ENCODE results near the gene FAM187B. TPM values are rescaled to one million over a fixed set of nuclear protein-coding genes. Genes with fewer than 3 reads are reported as not detected.

FAM187B gene
- total and polyA plus RNA-seq, 2 of the 4 experiments (the other 2 are of a cell fraction) = not detected

DNA sequence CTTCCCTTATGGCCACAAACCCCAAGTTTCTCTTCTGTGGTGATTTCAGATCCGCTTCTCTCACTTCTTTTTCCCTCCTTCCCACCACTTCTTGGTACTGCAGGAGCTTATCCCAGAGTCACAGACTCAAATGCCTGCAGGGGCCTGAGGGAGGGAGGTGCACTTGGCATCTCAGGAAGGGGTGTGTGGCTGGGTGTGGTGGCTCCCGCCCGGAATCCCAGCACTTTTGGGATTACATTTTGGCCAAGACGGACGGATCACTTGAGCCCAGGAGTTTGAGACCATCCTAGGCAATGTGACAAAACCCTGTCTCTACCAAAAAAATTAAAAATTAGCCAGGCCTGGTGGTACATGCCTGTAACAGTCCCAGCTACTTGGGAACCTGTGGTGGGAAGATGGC, 45.8 kb upstream of the FAM187B start:
- peaks cover 55% of the 10 kb centered on the region for H3K36me3 ChIP-seq (ENCODE audit: control insufficient read depth, insufficient read depth, low read length)
- dilution Hi-C loops (cut with HindIII; ENCODE audit: low sequenced_read_pairs, unreplicated experiment) (no loop called here), intact Hi-C loops (cut with micrococcal nuclease) (no loop called here), in situ Hi-C loops (cut with MboI; ENCODE audit: low sequenced_read_pairs) (no loop called here)
- H2AFZ ChIP-seq (replicated peaks; ENCODE audit: low read length, poor library complexity) = no peak overlapping the region
- H4K5ac ChIP-seq (ENCODE audit: low read depth, low read length) = no peak overlapping the region
- H3K4me1 ChIP-seq (ENCODE audit: control insufficient read depth, insufficient read depth, low read length) = no peaks in the 10 kb centered on the region
- POLR2A ChIA-PET (ENCODE audit: unreplicated experiment) = no interaction called here
- no peak overlapping the region for H3K4ac ChIP-seq (ENCODE audit: low read depth, low read length)
- no peak overlapping the region for H3K27ac ChIP-seq (ENCODE audit: insufficient read depth, low read length)
- no TSS peak for BruUV-seq (replicated peaks)
- H3K14ac ChIP-seq (replicated peaks; ENCODE audit: low read depth, low read length) = no peak overlapping the region
- no peak overlapping the region for H2AK5ac ChIP-seq (ENCODE audit: low read depth, low read length)
- H3K79me1 ChIP-seq (ENCODE audit: low read depth in 1 of 2, low read length in 2 of 2) = peaks cover 9 to 28% of the 10 kb centered on the region in 2 experiments
- TF ChIP-seq MXI1 (IDR thresholded peaks at IDR 0.05; ENCODE audit: borderline replicate concordance, low read depth, low read length) = no peak
- TF ChIP-seq RFX5 (IDR thresholded peaks at IDR 0.05; ENCODE audit: low read depth, low read length) = no peak
- no peak for TF ChIP-seq MAFK (IDR thresholded peaks at IDR 0.05; ENCODE audit: low read depth, low read length)
- TF ChIP-seq, protein P1, sequence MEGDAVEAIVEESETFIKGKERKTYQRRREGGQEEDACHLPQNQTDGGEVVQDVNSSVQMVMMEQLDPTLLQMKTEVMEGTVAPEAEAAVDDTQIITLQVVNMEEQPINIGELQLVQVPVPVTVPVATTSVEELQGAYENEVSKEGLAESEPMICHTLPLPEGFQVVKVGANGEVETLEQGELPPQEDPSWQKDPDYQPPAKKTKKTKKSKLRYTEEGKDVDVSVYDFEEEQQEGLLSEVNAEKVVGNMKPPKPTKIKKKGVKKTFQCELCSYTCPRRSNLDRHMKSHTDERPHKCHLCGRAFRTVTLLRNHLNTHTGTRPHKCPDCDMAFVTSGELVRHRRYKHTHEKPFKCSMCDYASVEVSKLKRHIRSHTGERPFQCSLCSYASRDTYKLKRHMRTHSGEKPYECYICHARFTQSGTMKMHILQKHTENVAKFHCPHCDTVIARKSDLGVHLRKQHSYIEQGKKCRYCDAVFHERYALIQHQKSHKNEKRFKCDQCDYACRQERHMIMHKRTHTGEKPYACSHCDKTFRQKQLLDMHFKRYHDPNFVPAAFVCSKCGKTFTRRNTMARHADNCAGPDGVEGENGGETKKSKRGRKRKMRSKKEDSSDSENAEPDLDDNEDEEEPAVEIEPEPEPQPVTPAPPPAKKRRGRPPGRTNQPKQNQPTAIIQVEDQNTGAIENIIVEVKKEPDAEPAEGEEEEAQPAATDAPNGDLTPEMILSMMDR (conservative IDR thresholded peaks at IDR 0.05; ENCODE audit: low read depth, low read length) = no peak
- TF ChIP-seq BHLHE40 (IDR thresholded peaks at IDR 0.05; ENCODE audit: low read depth, low read length) = no peak
- TF ChIP-seq MAZ (IDR thresholded peaks at IDR 0.05; ENCODE audit: borderline replicate concordance, low read depth, low read length) = no peak
- no peak for TF ChIP-seq POLR2A (IDR thresholded peaks at IDR 0.05; ENCODE audit: low read depth, low read length)
- TF ChIP-seq NFE2L2 (IDR thresholded peaks at IDR 0.05; ENCODE audit: low read depth, low read length) = no peak
- no peak for TF ChIP-seq RAD21 (IDR thresholded peaks at IDR 0.05; ENCODE audit: low read length)
- no peak for TF ChIP-seq RCOR1 (IDR thresholded peaks at IDR 0.05; ENCODE audit: insufficient replicate concordance, low read length)
- TF ChIP-seq, protein P2, sequence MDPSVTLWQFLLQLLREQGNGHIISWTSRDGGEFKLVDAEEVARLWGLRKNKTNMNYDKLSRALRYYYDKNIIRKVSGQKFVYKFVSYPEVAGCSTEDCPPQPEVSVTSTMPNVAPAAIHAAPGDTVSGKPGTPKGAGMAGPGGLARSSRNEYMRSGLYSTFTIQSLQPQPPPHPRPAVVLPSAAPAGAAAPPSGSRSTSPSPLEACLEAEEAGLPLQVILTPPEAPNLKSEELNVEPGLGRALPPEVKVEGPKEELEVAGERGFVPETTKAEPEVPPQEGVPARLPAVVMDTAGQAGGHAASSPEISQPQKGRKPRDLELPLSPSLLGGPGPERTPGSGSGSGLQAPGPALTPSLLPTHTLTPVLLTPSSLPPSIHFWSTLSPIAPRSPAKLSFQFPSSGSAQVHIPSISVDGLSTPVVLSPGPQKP (IDR thresholded peaks at IDR 0.05; ENCODE audit: borderline replicate concordance, low read depth, low read length) = no peak
- no peak for TF ChIP-seq CHD1 (IDR thresholded peaks at IDR 0.05; ENCODE audit: low read depth, low read length)
- no peak for TF ChIP-seq SMC3 (IDR thresholded peaks at IDR 0.05; ENCODE audit: low read depth, low read length)
- no peak for TF ChIP-seq CEBPB (IDR thresholded peaks at IDR 0.05; ENCODE audit: low read depth, low read length)
- no peak overlapping the region for H3K56ac ChIP-seq (ENCODE audit: extremely low read depth, insufficient read depth, low read length)
- no peak overlapping the region for H3K23ac ChIP-seq (ENCODE audit: low read depth, low read length)
- no peaks in the 10 kb centered on the region for H3K27me3 ChIP-seq (ENCODE audit: control insufficient read depth, insufficient read depth, low read length)
- H3K9me3 ChIP-seq (ENCODE audit: control insufficient read depth, insufficient read depth, low read length) = no peaks in the 10 kb centered on the region
- no peak overlapping the region for H4K8ac ChIP-seq (ENCODE audit: low read depth in 2 of 2, low read length in 2 of 2)
- no CpG with 5 or more reads among the region's 5 CpGs for WGBS, 2 experiments (ENCODE audit: extremely low coverage in 2 of 2, insufficient read length in 1 of 2)
- no peak overlapping the region for H2BK120ac ChIP-seq (ENCODE audit: low read depth, low read length)
- no peak overlapping the region for H3K18ac ChIP-seq (ENCODE audit: low read depth, low read length)
- CTCF ChIA-PET = no interaction called here
- no peak overlapping the region for H4K91ac ChIP-seq (ENCODE audit: insufficient read depth, low read depth, low read length)
- DNase-seq (no peak), ATAC-seq (ENCODE audit: low read depth) (no peak)
- H3K4me3 ChIP-seq (ENCODE audit: insufficient read depth, low read depth, low read length) = no peak overlapping the region
- H3K9me1 ChIP-seq (ENCODE audit: insufficient read depth, low read length) = no peaks in the 10 kb centered on the region
- H2BK20ac ChIP-seq (ENCODE audit: low read depth, low read length) = no peak overlapping the region
- H2BK5ac ChIP-seq (ENCODE audit: low read depth, low read length, poor library complexity, severe bottlenecking) = no peak overlapping the region
- H3K9ac ChIP-seq (ENCODE audit: low read depth, low read length) = no peak overlapping the region
- H4K20me1 ChIP-seq (ENCODE audit: insufficient read depth, low read length) = no peaks in the 10 kb centered on the region
- no peak overlapping the region for H3K4me2 ChIP-seq (ENCODE audit: low read depth, low read length)
- H2AK9ac ChIP-seq (replicated peaks; ENCODE audit: low read depth, low read length, poor library complexity) = no peak overlapping the region
- H2BK15ac ChIP-seq (ENCODE audit: low read depth, low read length) = no peak overlapping the region
